Kidney capillary endothelial cell (primary cell): Measurements from ENCODE around the gene RIMBP3C.
"Not testable (repeated sequence)": the region's sequence is repeated elsewhere in the genome, so short reads cannot be mapped to it uniquely, and the experiment has no call there.

ENCODE experiments used
- DNase-seq: peaks from one replicate; pipeline ENCODE4 v3.0.0-alpha.2; 2018; ENCODE audit warnings: low spot score

The RIMBP3C gene

DNA sequence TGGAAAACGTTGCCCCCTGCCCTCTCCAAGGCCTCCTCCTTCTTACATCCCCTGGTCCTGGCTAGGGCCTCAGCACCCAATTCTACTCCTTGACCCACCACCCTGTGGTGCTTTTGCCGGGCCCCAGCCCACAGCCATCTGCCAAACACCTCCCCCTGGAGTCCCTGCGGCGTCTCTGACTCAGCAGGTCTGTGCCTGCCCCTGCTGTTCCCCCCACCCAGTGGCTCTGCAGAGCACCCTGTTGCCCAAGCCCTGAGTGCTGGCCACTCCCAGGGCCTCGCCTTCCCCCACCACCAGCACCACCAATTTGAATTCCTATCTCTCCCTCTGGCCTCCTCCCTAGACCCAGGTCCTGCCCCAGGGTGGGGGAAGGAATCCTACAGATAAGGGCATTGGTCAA lies 19.7 kb downstream of the RIMBP3C start:
- not testable (repeated sequence) for DNase-seq

DNA sequence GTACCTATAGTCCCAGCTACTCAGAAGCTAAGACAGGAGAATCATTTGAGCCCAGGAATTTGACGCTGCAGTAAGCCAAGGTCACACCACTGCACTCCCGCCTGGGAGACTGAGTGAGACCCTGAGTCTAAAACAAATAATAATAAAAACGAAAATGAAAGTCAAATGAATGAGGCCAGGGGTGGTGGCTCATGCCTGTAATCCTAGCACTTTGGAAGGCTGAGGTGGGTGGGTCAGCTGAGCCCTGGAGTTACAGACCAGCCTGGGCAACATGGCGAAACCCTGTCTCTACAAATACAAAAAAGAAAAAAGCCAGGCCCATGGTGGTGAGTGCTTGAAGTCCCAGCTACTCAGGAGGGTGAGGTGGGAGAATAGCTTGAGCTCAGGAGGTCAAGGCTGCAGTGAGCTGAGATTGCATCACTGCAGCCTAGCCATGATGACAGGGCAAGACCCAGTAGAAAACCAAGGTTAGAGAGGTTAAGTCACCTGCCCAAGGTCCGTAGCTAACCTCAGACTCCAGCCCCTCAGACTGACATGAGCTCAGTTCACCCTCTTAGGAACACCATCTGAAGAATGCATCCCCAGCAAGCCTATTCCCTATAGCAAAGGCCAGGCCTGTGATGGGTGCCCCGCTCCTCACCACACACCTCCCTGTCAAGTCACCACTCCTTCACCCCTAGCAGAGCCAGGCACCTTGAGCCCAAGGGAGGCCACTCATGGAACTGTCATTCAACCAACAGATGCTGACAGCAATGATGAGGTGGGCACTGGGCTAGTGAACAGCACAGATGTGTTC lies 24.4 kb downstream of the RIMBP3C start:
- DNase-seq, result not testable (repeated sequence)

DNA sequence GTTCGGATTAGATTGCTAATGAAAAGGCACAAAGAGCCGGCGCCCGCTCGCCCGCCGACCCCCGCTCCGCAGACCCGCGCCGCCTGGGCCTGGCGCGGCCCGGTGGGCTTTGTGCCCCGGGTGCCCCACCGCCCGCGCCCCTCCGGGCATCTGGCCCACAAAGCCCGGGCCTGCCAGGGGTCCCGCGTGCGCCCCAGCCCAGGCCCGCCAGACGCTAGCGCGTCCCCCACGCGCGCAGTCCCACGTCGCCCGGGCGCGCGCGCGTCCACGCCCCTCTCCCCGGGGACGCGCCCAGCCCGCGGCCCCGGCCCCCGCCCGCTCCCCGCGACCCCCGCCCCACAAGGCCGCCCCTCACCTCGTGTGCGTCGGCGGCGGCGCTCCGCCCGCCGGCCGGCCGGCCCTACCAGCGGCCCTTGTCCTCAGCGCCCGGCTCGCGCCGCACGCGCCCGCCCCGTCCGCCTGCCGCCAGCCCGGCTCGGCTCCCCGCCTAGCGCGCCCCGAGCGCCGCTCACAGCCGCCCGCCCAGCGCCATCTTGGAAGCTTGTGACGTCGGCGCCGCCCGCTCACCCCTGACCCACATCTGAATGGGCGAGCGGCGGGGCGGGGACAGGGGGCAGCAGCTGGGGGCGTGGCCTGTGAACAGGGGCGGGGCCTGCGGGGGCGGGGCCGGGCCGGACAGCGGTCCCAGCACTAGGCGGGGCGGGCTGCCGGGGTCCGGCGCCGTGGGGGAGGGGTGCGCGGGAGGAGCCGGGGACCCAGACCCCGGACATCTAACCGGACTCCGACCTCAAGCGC lies 34.1 kb downstream of the RIMBP3C start:
- not testable (repeated sequence) for DNase-seq

DNA sequence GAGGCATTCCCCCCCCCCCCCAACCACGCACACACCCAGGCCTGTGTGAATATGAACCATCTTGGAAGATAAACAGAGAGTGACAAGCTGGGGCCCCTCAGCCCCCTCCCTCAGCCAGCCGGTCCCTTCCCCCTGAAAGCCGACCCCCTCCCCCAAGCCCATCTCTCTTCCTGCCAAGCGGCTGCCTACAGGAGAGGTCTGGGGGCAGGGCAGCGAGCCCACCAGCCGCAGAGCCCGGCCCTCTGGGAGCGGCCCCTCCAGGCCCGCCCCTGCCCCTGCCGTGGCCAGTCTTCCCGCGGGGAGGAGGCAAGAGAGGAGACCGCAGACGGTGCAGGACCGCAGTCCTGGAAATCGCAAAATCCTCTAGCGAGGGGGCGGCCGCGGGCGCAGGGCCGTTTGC lies 34.7 kb downstream of the RIMBP3C start:
- not testable (repeated sequence) for DNase-seq

DNA sequence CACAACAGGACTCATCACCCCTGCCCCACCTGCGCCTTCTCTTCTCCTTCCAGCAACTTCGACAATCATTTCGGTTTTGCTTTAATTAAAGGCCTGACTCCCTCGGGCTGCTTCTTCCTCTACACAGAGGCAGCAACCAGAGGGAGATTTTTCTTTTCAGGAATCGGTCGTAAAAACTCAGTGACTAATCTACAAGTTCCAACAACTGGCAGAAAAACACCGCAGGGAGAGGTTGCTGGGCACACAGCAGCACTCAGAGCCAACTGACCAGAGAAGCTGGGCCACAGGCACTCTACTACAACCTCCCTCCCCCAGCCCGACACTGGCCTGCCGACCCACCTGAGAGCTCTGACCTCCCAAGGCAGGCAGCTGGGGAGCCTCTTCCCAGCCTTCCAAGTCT lies 36.0 kb downstream of the RIMBP3C start:
- not testable (repeated sequence) for DNase-seq

DNA sequence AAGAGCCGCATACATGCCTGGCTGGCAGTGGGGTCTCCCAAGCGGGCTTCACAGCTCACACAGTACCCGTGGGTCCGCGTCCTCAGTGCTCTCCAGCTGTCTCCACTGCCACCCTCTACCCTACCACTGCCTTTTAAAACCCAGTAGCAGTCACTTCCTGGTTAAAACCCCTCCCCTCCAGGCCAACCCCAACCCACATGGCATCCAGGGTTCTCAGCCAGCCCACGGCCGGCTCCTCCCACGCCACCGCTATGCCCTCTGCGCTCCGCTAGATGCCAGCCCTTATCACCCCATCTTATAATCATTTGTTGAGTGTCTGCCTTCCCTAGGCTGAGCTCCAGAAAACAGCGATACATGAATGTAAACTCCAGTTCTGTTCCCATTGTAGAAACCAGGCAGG lies 37.1 kb downstream of the RIMBP3C start:
- not testable (repeated sequence) for DNase-seq

DNA sequence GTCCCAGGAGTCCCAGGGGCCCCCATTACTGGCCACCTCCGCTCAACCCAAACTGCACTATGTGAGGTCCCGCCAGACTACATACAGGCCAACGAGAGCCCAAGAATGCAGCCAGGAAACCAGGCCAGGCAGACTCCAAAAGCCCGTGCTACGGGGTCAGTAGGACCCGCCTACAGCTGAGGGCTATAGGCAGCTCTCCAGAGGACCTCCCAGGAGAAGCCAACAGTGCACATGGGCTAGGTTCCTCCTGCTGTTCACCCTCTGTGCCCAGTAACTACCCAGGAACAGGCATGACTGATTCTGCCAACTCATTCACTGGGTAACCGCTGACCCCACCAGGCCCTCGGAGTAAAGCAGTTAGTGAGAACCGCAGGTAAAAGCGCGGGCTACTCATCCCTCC lies 39.2 kb downstream of the RIMBP3C start:
- DNase-seq, result not testable (repeated sequence)

DNA sequence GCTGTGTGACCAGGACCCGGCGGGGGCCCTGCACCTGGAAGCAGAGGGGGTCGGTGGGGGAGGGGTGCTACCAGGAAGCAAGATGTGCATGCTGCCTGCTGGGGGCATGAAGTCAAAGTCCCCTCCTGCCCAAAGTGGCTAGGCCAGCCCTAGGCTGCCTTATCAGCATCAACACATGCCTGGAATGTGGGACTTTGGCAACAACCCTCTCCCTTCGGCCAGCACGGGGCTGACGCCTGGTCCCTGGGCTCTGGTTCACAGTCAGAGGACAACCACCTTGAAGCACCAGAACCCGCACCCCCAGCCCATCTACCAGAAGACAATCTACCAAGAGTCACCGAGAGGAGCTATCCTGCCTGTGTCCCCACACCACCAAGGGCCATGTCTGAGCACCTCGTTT lies 40.9 kb downstream of the RIMBP3C start:
- not testable (repeated sequence) for DNase-seq

DNA sequence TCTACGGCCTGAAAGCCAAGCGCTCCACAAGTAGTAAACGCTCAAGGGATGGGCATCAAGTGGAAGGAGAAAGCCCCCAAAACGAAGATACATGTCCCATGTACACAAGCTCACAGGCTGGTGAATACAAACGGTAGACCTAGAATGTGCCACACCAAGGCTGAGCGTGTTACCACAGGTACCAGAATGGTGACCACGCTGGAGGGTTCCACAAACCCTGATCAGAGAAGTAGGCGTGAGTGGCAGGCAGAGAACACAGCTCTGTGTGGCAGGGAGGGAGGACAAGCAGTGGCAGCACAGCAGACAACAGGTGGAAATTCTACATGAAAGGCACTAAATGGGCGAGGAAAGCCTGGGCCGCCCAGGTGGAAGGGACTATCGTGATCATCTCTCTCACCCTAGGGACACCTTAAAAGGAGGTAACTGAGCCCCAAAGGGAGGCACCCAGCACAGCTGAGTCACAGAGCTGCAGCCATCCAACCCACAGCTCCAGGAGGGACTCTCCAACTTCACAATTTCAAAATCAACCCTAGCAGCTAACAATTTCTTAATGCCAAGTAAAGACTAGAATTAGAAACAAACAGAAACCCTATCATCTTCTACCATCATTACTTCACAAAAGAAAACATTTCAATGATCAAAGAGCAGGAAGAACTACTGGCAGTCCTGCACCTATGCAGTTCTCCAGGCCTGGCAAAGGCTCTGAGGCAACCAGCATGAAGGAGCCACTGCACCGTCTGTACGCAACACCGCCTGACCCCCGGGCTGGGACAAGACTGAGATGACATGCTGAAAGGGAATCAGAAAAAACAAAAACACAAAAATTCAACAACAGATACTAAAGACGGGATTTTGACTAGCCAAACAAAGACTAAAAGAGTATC lies 51.4 kb downstream of the RIMBP3C start:
- DNase-seq, result not testable (repeated sequence)

DNA sequence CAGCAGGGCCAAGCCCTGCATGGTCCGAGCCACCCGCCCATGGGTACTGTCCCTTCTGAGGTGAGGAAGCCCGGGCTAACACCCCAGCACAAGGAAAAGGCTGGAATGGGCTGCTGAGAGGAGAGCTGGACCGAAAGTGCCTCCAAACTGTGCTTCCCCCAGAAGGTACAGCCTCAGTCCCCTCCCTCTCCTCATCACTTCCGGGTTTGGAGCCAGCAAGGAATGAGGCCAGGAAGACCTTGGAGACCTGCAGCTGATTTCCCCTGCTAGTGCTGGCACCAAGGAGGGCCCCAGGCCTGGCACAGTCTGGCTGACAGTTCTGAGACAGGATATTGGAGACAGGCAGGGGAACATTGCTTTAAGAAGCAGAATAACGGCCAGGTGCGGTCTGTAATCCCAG lies 52.8 kb downstream of the RIMBP3C start:
- not testable (repeated sequence) for DNase-seq

DNA sequence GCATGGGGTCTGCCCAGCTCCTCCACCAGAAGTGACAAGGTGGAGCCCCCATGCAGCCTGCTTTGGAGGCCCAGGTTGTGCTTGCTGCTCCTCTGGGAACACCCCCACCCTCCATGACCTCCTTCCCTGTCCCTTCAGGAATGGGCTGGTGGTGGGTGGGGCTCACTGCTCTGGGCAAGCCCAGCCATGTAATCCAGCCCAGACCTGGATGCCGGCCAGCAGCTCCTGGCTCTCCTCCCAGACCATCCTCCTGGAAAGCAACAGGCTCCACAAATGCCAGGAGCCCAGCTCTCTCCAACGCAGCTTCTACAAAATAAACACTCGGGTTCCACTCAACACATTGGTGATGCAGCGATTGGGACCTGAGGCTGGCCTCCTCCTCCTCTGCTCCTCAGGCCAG lies 53.3 kb downstream of the RIMBP3C start:
- not testable (repeated sequence) for DNase-seq
